Measurements from ENCODE around the gene ZC3H6. TPM values are rescaled to one million over a fixed set of nuclear protein-coding genes. Genes with fewer than 3 reads are reported as not detected.

Gene ZC3H6
- 9.9 TPM for polyA plus RNA-seq (ENCODE audit: insufficient read length)
- long read RNA-seq, donor 1, partial matches to known transcripts: 5 of 6 reads
- long read RNA-seq, donor 1, other reads (novel, unspliced or antisense): 0 of 6 reads
- long read RNA-seq, donor 2: 0 reads
- long read RNA-seq, donor 3, partial matches to known transcripts: 5 of 6 reads
- long read RNA-seq, donor 3, other reads (novel, unspliced or antisense): 0 of 6 reads
- long read RNA-seq, donor 4: 0 reads
- long read RNA-seq, donor 5, partial matches to known transcripts: 5 of 5 reads
- long read RNA-seq, donor 5, other reads (novel, unspliced or antisense): 0 of 5 reads
- long read RNA-seq, donor 6: 0 reads
- long read RNA-seq, donor 7, partial matches to known transcripts: 28 of 29 reads
- long read RNA-seq, donor 7, other reads (novel, unspliced or antisense): 0 of 29 reads
- long read RNA-seq, donor 8: 0 reads

- peak; percentile 98 for DNase-seq
These were observed at the start of gene ZC3H6 for GRCh38 chr2:112275311-112275886. TSS of gene ZC3H6 (plus strand) at chr2:112275597. CDS start at chr2:112275995, 398 bp downstream.

GRCh38 chr2:112229348-112229747 lies 46.0 kb upstream of the ZC3H6 start:
- no peak for DNase-seq

GRCh38 chr2:112230371-112230770 lies 45.0 kb upstream of the ZC3H6 start:
- DNase-seq: no peak

GRCh38 chr2:112239862-112240261 lies 35.5 kb upstream of the ZC3H6 start:
- no peak for DNase-seq

- DNase-seq: no peak
These were observed 33.0 kb upstream of the ZC3H6 start for GRCh38 chr2:112242384-112242783.

- no peak for DNase-seq
These were observed 32.2 kb upstream of the ZC3H6 start for GRCh38 chr2:112243233-112243632.

- DNase-seq: no peak
These were observed 30.5 kb upstream of the ZC3H6 start for GRCh38 chr2:112244854-112245253.

- DNase-seq: no peak
These were observed 24.1 kb upstream of the ZC3H6 start for GRCh38 chr2:112251271-112251670.

- no peak for DNase-seq
These were observed 22.1 kb upstream of the ZC3H6 start for GRCh38 chr2:112253261-112253815.

GRCh38 chr2:112254466-112255240 lies 20.7 kb upstream of the ZC3H6 start, which contains the start of gene ZC3H8:
TSS of gene ZC3H8 (minus strand) at chr2:112255042. CDS start at chr2:112254981, 61 bp downstream.
- DNase-seq: peak; percentile 89

GRCh38 chr2:112255875-112256274 lies 19.5 kb upstream of the ZC3H6 start:
- DNase-seq: no peak

GRCh38 chr2:112256654-112257053 lies 18.7 kb upstream of the ZC3H6 start:
- no peak for DNase-seq

- DNase-seq: no peak
These were observed 17.8 kb upstream of the ZC3H6 start for GRCh38 chr2:112257575-112257974.

- DNase-seq: peak; percentile 78
These were observed 15.7 kb upstream of the ZC3H6 start for GRCh38 chr2:112259509-112260294.

GRCh38 chr2:112260295-112260625 lies 15.1 kb upstream of the ZC3H6 start:
- DNase-seq: no peak

- no peak for DNase-seq
These were observed 12.5 kb upstream of the ZC3H6 start for GRCh38 chr2:112262876-112263275.

GRCh38 chr2:112268547-112268946 lies 6.8 kb upstream of the ZC3H6 start:
- no peak for DNase-seq

- DNase-seq: no peak
These were observed 2.7 kb upstream of the ZC3H6 start for GRCh38 chr2:112272669-112273068.

GRCh38 chr2:112273349-112273748 lies 2.0 kb upstream of the ZC3H6 start:
- DNase-seq: no peak

GRCh38 chr2:112275887-112276773 lies 733 bp downstream of the ZC3H6 start:
- DNase-seq: peak; percentile 87

GRCh38 chr2:112276954-112277353 lies 1.6 kb downstream of the ZC3H6 start:
- no peak for DNase-seq
